K562 (cell line): Measurements from ENCODE around the gene PAAF1. TPM values are rescaled to one million over a fixed set of nuclear protein-coding genes. Genes with fewer than 3 reads are reported as not detected.

Experiments used
- ATAC-seq: fragments of 200-7000 bp; cut with Tn5 transposase; 3 replicates; pipeline ENCODE4 v1.9.1; 2020; ENCODE audit warnings: moderate library complexity
- BruUV-seq: library from RNA; stranded (reverse); fragments of 400-500 nt; replicated peaks from 2 replicates; lab custom pipeline; 2021; lab: Mats Ljungman, UMichigan
- CTCF ChIA-PET: fragments of 300-600 bp; formaldehyde crosslinking; extraction: SDS; loops from one replicate; lab custom pipeline; 2021; ENCODE audit warnings: low intra/inter-chr PET ratio; lab: Yijun Ruan, JAX
- POLR2A ChIA-PET: fragments of 300-600, 350-650 bp; sonication (Branson Sonifier 250); formaldehyde crosslinking; extraction: SDS; loops from one replicate; lab custom pipeline; 2021; ENCODE audit warnings: antibody characterized with exemption, inconsistent platforms; lab: Yijun Ruan, JAX
- DNase-seq, 4 experiments: peaks; one replicate each; pipeline versions ENCODE4 v3.0.0 to v3.0.0-alpha.2; 2011 to 2018; ENCODE audit warnings: low spot score in 3 of 4, mixed read lengths in 3 of 4; ENCODE audit errors: extremely low read depth in 1 of 4
- FAIRE-seq: peaks from 2 replicates; lab custom pipeline; 2011; peaks lifted over from hg19 to GRCh38; lab: Jason Lieb, UNC
- H2AFZ ChIP-seq: 2 replicates; pipeline ENCODE4 v1.6.0; 2011; ENCODE audit warnings: low read depth, low read length, control low read depth, inconsistent platforms
- H3K27ac ChIP-seq: fragments of 200-600 bp; 3 replicates; pipeline ENCODE4 v1.8.0; 2011; ENCODE audit warnings: low read depth, mild to moderate bottlenecking, control low read depth, inconsistent platforms, low read length, moderate library complexity, mixed read lengths; ENCODE audit errors: extremely low read depth
- H3K27me3 ChIP-seq, 2 experiments: fragments of 300-600 bp in 1 of 2; 2 replicates in 1 of 2; 3 replicates in 1 of 2; pipeline versions ENCODE4 v1.6.0 to v1.8.0; 2011; ENCODE audit warnings: inconsistent platforms in 2 of 2, low read length in 2 of 2, mild to moderate bottlenecking in 1 of 2, mixed read lengths in 1 of 2, moderate library complexity in 1 of 2; ENCODE audit not compliant: control insufficient read depth in 2 of 2, insufficient read depth in 2 of 2
- H3K36me3 ChIP-seq: fragments of 300-600 bp; 3 replicates; pipeline ENCODE4 v1.8.0; 2011; ENCODE audit warnings: mild to moderate bottlenecking, low read length, inconsistent platforms; ENCODE audit not compliant: control insufficient read depth, insufficient read depth
- H3K4me1 ChIP-seq, 2 experiments: fragments of 200-600 bp in 1 of 2; replicated peaks in 1 of 2; 2 replicates in 1 of 2; 3 replicates in 1 of 2; pipeline versions ENCODE4 v1.5.1 to v1.8.0; 2011; ENCODE audit warnings: inconsistent platforms in 2 of 2, low read length in 2 of 2, mild to moderate bottlenecking in 1 of 2, mixed read lengths in 1 of 2, moderate library complexity in 1 of 2; ENCODE audit not compliant: control insufficient read depth in 2 of 2, insufficient read depth in 2 of 2
- H3K4me2 ChIP-seq: 2 replicates; pipeline ENCODE4 v1.6.1; 2011; ENCODE audit warnings: low read length, control low read depth, inconsistent platforms, mixed read lengths; ENCODE audit not compliant: insufficient read depth
- H3K4me3 ChIP-seq: fragments of 200-600 bp; sonication (generic), shearing (Covaris generic); 2 replicates; pipeline ENCODE4 v1.5.1; 2016; ENCODE audit warnings: control low read depth, inconsistent platforms
- H3K79me2 ChIP-seq: fragments of 200-600 bp; 3 replicates; pipeline ENCODE4 v1.8.0; 2011; ENCODE audit warnings: low read length, inconsistent platforms; ENCODE audit not compliant: control insufficient read depth, insufficient read depth
- H3K9ac ChIP-seq, 2 experiments: 2 replicates each; pipeline versions ENCODE4 v1.6.0 to v1.6.1; 2011; ENCODE audit warnings: low read depth in 2 of 2, low read length in 2 of 2, control low read depth in 1 of 2, inconsistent platforms in 1 of 2, mild to moderate bottlenecking in 1 of 2, mixed read lengths in 1 of 2; ENCODE audit not compliant: insufficient read depth in 1 of 2
- H3K9me1 ChIP-seq: one replicate; pipeline ENCODE4 v1.6.0; 2011; ENCODE audit warnings: inconsistent platforms, mild to moderate bottlenecking, low read length, moderate library complexity; ENCODE audit not compliant: control insufficient read depth, insufficient read depth
- H3K9me3 ChIP-seq: replicated peaks from 2 replicates; pipeline ENCODE4 v1.5.1; 2011; ENCODE audit warnings: low read depth, low read length, inconsistent platforms; ENCODE audit not compliant: control insufficient read depth, insufficient read depth
- H4K20me1 ChIP-seq: replicated peaks from 2 replicates; pipeline ENCODE4 v1.6.1; 2011; ENCODE audit warnings: low read length, inconsistent platforms, mixed read lengths; ENCODE audit not compliant: control insufficient read depth, insufficient read depth
- ATF3 ChIP-seq, 2 experiments: fragments of 450-650 bp in 1 of 2; sonication (generic) in 1 of 2; formaldehyde crosslinking in 1 of 2; IDR thresholded peaks in 1 of 2; conservative IDR thresholded peaks in 1 of 2; 2 replicates each; pipeline versions ENCODE4 v1.6.1 to v1.8.1; 2016 to 2023; ENCODE audit warnings: mild to moderate bottlenecking in 2 of 2, moderate library complexity in 2 of 2, inconsistent platforms in 1 of 2, missing genetic modification reagents in 1 of 2
- MECOM ChIP-seq: fragments of 250-450 bp; sonication (Bioruptor Pico); IDR thresholded peaks from 2 replicates; pipeline ENCODE4 v1.8.0; 2022; ENCODE audit warnings: inconsistent platforms
- MTF1 ChIP-seq: fragments of 250-450 bp; sonication (Bioruptor Pico); IDR thresholded peaks from 2 replicates; pipeline ENCODE4 v1.9.0; 2021; ENCODE audit warnings: moderate library complexity, mild to moderate bottlenecking, inconsistent platforms, borderline replicate concordance
- NFIC ChIP-seq: fragments of 450-650 bp; IDR thresholded peaks from 2 replicates; pipeline ENCODE4 v1.6.1; 2017; ENCODE audit warnings: mild to moderate bottlenecking, inconsistent platforms
- PML ChIP-seq: IDR thresholded peaks from 2 replicates; pipeline ENCODE4 v1.6.1; 2012; ENCODE audit warnings: low read length, inconsistent platforms
- RCOR1 ChIP-seq, 2 experiments: IDR thresholded peaks; 2 replicates each; pipeline ENCODE4 v1.6.1; 2012; ENCODE audit warnings: low read depth in 2 of 2, low read length in 2 of 2, borderline replicate concordance in 1 of 2, improper control_type of control experiment in 1 of 2
- SP1 ChIP-seq: sonication (generic); formaldehyde crosslinking; IDR thresholded peaks from 2 replicates; pipeline ENCODE4 v1.8.1; 2022; ENCODE audit warnings: mild to moderate bottlenecking, missing genetic modification reagents
- TEAD1 ChIP-seq, 2 experiments: fragments of 450-650 bp in 1 of 2; sonication (generic) in 1 of 2; formaldehyde crosslinking; IDR thresholded peaks; 2 replicates each; pipeline versions ENCODE4 v1.4.0 to v1.8.0; 2020 to 2022; ENCODE audit warnings: mild to moderate bottlenecking in 2 of 2, missing genetic modification reagents in 1 of 2
- WGBS: fragments of 100-300 bp; shearing (Covaris generic); methylation state at CpG from one replicate; pipeline ENCODE4 v1.1.6; 2016; ENCODE audit warnings: low coverage, mixed read lengths; ENCODE audit not compliant: insufficient coverage; ENCODE audit errors: missing lambda C conversion rate; 5-methylcytosine and 5-hydroxymethylcytosine counted together
- in situ Hi-C: fragments of 300-500 bp; cut with MboI; formaldehyde crosslinking; loops from 4 replicates; pipeline ENCODE4 v1.15.0; 2018; ENCODE audit warnings: inconsistent platforms, mixed read lengths
- intact Hi-C: fragments of 100-400 bp; cut with micrococcal nuclease; formaldehyde crosslinking; loops from 2 replicates; pipeline ENCODE4 v1.14.2; 2022
- polyA plus RNA-seq, 8 experiments: library from polyadenylated mRNA; depleted of rRNA in 4 of 8; stranded (reverse) in 5 of 8; unstranded in 3 of 8; fragments of >200 nt; fragmentation: Nextera tagmentation in 2 of 8; fragmentation: Illumina TruSeq in 1 of 8; extraction: Ambion mirVana in 2 of 8; extraction: Trizol in 1 of 8; gene quantifications; 2 replicates each; pipeline versions ENCODE4 v1.2.1 to v1.2.3, GENCODE V29; 2011 to 2014; ENCODE audit warnings: inconsistent platforms in 1 of 8, missing spikeins in 1 of 8
- total RNA-seq, 7 experiments: library from RNA; depleted of rRNA in 6 of 7; stranded (reverse); fragments of >200 nt in 6 of 7; fragmentation: Illumina TruSeq in 2 of 7; extraction: Trizol in 2 of 7; gene quantifications; 2 replicates each; pipeline versions ENCODE4 v1.2.1 to v1.2.3, GENCODE V29; 2011 to 2021; ENCODE audit warnings: low replicate concordance in 1 of 7
- TF ChIP-seq, protein P1 (sequence below): sonication (generic); formaldehyde crosslinking; IDR thresholded peaks from 2 replicates; pipeline ENCODE4 v1.8.1; 2022; ENCODE audit warnings: missing genetic modification reagents
- TF ChIP-seq, protein P2 (sequence below), 2 experiments: fragments of 450-650 bp in 1 of 2; IDR thresholded peaks; 2 replicates each; pipeline ENCODE4 v1.6.1; 2011 to 2017; ENCODE audit warnings: low read depth in 2 of 2, antibody characterized with exemption in 1 of 2, borderline replicate concordance in 1 of 2, low read length in 1 of 2, mild to moderate bottlenecking in 1 of 2, mixed read lengths in 1 of 2; ENCODE audit not compliant: control insufficient read depth in 1 of 2
- TF ChIP-seq, protein P3 (sequence below): sonication (generic); formaldehyde crosslinking; IDR thresholded peaks from 2 replicates; pipeline ENCODE4 v1.8.0; 2022; ENCODE audit warnings: missing genetic modification reagents, mild to moderate bottlenecking, borderline replicate concordance
- TF ChIP-seq, protein P4 (sequence below): fragments of 450-650 bp; formaldehyde crosslinking; IDR thresholded peaks from 2 replicates; pipeline ENCODE4 v1.4.0; 2020; ENCODE audit warnings: mild to moderate bottlenecking, moderate library complexity
- TF ChIP-seq, protein P5 (sequence below): sonication (generic); formaldehyde crosslinking; IDR thresholded peaks from 2 replicates; pipeline ENCODE4 v1.5.0; 2020; ENCODE audit warnings: missing genetic modification reagents

The PAAF1 gene
- total and polyA plus RNA-seq, 9 of the 15 experiments (the other 6 are each of a cell fraction or from before 2014, with no cell fraction given): 13.5 to 78.6 (median 23.3) TPM

DNA sequence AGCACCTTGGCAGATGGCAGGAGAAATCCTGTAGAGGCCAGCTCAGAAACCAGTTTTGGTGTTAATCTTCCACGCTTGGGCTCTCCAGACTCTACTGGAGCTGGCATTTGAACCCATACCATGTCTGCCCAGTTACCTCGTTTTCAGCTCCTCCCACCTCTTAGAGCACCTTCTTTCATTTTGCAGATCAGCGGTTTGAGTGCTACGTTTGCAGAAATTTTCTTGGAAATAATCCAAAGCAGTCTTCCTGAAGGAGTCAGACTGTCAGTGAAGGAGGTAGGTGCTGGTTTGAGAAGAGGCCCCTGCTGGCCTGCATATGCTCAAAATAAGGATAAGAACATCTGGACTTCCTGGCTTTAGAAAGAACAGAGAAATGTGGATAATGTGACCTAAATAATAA lies 13.8 kb upstream of the PAAF1 start:
- H3K27ac ChIP-seq: no peak overlapping the region
- H4K20me1 ChIP-seq: no peaks in the 10 kb centered on the region
- in situ Hi-C loops (no loop called here), intact Hi-C loops (no loop called here)
- WGBS: 50% methylated on average over 4 of the region's 4 CpGs
- no peaks in the 10 kb centered on the region for H3K79me2 ChIP-seq
- ATAC-seq (no peak), FAIRE-seq (no peak), DNase-seq (no peak)
- no peak overlapping the region for H2AFZ ChIP-seq
- ChIA-PET CTCF (no interaction called here), POLR2A (interaction anchor here (1.1 to 1.2 kb wide), 2 partner anchors 8 to 10 kb away, joined by 3 read pairs; no protein-coding TSS in a partner anchor)
- peaks cover 44% of the 10 kb centered on the region for H3K36me3 ChIP-seq
- no peak overlapping the region for H3K9ac ChIP-seq
- no TSS peak for BruUV-seq
- H3K9me1 ChIP-seq: no peaks in the 10 kb centered on the region
- no peaks in the 10 kb centered on the region for H3K9me3 ChIP-seq
- no peak overlapping the region for H3K4me2 ChIP-seq
- H3K4me1 ChIP-seq: peaks cover 0 to 3% of the 10 kb centered on the region in 2 experiments; a peak in 1 of 5 replicates
- H3K27me3 ChIP-seq: no peaks in the 10 kb centered on the region
- no peak overlapping the region for H3K4me3 ChIP-seq
- TF ChIP-seq, protein P1, sequence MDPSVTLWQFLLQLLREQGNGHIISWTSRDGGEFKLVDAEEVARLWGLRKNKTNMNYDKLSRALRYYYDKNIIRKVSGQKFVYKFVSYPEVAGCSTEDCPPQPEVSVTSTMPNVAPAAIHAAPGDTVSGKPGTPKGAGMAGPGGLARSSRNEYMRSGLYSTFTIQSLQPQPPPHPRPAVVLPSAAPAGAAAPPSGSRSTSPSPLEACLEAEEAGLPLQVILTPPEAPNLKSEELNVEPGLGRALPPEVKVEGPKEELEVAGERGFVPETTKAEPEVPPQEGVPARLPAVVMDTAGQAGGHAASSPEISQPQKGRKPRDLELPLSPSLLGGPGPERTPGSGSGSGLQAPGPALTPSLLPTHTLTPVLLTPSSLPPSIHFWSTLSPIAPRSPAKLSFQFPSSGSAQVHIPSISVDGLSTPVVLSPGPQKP (CRISPR knock-in tag): no peak
- TF ChIP-seq ATF3 (IDR thresholded peaks at IDR 0.05) (no peak), ATF3 (CRISPR knock-in tag; conservative IDR thresholded peaks at IDR 0.05) (no peak), PML (no peak), MECOM (no peak), SP1 (CRISPR knock-in tag) (no peak), MTF1 (CRISPR knock-in tag) (no peak), NFIC (no peak), RCOR1 (IDR thresholded peaks at IDR 0.05; ENCODE audit: borderline replicate concordance in 1 of 2, low read depth in 2 of 2, low read length in 2 of 2) (no peak), TEAD1 (CRISPR knock-in tag; IDR thresholded peaks at IDR 0.05) (no peak)
- TF ChIP-seq, protein P2, sequence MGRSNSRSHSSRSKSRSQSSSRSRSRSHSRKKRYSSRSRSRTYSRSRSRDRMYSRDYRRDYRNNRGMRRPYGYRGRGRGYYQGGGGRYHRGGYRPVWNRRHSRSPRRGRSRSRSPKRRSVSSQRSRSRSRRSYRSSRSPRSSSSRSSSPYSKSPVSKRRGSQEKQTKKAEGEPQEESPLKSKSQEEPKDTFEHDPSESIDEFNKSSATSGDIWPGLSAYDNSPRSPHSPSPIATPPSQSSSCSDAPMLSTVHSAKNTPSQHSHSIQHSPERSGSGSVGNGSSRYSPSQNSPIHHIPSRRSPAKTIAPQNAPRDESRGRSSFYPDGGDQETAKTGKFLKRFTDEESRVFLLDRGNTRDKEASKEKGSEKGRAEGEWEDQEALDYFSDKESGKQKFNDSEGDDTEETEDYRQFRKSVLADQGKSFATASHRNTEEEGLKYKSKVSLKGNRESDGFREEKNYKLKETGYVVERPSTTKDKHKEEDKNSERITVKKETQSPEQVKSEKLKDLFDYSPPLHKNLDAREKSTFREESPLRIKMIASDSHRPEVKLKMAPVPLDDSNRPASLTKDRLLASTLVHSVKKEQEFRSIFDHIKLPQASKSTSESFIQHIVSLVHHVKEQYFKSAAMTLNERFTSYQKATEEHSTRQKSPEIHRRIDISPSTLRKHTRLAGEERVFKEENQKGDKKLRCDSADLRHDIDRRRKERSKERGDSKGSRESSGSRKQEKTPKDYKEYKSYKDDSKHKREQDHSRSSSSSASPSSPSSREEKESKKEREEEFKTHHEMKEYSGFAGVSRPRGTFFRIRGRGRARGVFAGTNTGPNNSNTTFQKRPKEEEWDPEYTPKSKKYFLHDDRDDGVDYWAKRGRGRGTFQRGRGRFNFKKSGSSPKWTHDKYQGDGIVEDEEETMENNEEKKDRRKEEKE (IDR thresholded peaks at IDR 0.05; ENCODE audit: borderline replicate concordance in 1 of 2, control insufficient read depth in 1 of 2, low read depth in 2 of 2, low read length in 1 of 2): no peak
- TF ChIP-seq, protein P3, sequence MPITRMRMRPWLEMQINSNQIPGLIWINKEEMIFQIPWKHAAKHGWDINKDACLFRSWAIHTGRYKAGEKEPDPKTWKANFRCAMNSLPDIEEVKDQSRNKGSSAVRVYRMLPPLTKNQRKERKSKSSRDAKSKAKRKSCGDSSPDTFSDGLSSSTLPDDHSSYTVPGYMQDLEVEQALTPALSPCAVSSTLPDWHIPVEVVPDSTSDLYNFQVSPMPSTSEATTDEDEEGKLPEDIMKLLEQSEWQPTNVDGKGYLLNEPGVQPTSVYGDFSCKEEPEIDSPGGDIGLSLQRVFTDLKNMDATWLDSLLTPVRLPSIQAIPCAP: no peak
- TF ChIP-seq, protein P4, sequence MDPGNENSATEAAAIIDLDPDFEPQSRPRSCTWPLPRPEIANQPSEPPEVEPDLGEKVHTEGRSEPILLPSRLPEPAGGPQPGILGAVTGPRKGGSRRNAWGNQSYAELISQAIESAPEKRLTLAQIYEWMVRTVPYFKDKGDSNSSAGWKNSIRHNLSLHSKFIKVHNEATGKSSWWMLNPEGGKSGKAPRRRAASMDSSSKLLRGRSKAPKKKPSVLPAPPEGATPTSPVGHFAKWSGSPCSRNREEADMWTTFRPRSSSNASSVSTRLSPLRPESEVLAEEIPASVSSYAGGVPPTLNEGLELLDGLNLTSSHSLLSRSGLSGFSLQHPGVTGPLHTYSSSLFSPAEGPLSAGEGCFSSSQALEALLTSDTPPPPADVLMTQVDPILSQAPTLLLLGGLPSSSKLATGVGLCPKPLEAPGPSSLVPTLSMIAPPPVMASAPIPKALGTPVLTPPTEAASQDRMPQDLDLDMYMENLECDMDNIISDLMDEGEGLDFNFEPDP (CRISPR knock-in tag): no peak
- TF ChIP-seq, protein P5, sequence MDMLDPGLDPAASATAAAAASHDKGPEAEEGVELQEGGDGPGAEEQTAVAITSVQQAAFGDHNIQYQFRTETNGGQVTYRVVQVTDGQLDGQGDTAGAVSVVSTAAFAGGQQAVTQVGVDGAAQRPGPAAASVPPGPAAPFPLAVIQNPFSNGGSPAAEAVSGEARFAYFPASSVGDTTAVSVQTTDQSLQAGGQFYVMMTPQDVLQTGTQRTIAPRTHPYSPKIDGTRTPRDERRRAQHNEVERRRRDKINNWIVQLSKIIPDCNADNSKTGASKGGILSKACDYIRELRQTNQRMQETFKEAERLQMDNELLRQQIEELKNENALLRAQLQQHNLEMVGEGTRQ (CRISPR knock-in tag): no peak
